AML-193 (cell line): ENCODE measurements around the gene ATP11A.

Source experiments
- DNase-seq, 2 experiments: peaks; one replicate each; lab custom pipeline; 2025; lab: John Stamatoyannopoulos, UW

The ATP11A gene

GRCh38 chr13:112931028-112931934, 241.4 kb downstream of the ATP11A start:
- DNase-seq = no peak

DNA sequence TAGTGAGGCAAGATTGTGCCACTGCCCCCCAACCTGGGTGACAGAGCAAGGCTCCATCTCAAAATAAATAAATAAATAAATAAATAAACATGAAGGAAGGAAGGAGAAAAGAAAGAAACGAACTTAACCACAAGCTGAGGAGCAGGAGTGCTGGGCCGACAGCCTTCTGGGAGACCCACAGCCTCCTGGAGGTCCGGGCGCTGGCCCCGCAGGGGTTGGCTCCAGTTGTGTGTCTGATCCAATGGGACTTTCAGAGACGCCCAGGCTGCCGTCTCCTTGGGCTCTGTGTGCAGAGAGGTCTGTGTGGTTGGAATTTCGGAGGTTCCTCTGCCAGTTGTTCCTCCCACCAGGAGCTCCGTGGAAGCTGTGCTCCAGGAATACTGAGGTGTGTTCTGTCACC, 243.1 kb downstream of the ATP11A start:
- no peak for DNase-seq

DNA sequence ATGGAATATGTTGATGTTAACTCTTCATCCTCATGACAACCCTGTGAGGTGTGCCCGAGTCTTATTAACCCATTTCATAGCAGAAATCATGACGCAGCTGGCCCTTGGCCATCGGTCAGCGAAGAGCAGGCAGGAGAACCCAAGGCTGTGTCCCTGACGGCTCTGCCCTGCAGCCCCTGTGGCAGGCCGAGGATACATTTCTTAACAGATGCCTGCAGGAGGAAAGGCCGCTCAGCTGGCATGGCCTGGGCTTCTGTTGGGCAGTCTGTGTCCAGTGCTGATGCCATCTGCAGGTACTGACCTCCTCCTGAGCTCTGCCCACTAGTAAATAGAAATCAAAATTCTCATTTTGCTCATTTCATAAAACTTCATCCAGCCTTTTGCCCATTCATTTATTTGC, 243.8 kb downstream of the ATP11A start:
- no peak for DNase-seq

DNA sequence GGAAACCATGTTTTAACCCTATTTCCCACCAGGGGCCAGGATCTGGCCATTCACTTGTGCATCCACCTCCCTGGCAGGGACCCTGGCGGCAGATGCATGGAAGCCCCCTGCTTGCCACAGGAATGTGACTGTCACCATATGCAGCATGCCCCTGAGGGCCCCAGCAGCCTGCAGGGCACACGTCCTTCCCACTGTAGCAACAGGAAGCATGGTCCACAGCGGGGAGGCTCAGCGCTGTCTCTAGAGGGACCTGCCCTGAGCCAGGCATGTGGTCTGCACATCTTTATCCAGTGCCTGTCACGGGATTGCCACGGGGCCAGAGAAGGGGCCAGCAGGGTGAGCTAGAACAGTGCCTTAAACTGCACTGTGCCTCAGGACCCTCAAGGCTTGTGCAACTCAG, 244.2 kb downstream of the ATP11A start:
- no peak for DNase-seq
